ENCODE data around the gene TRIM56.

GRCh38 chr7:101096957-101097347 is 11.7 kb downstream of the TRIM56 start:
- TF ChIP-seq EZH2 (IDR thresholded peaks at IDR 0.05) (no peak), POLR2AphosphoS5 (IDR thresholded peaks at IDR 0.05; ENCODE audit: borderline replicate concordance, low read depth, low read length) (no peak), FOXP2 (optimal IDR thresholded peaks at IDR 0.05; ENCODE audit: control extremely low read depth, extremely low read length, insufficient read depth) (no peak)
